AG04449 (cell line): ENCODE results near the gene NTRK3.

ENCODE experiments used
- CTCF ChIA-PET: fragments of 350-600 bp; formaldehyde crosslinking; extraction: SDS; loops from one replicate; lab custom pipeline; 2021; ENCODE audit warnings: antibody characterized with exemption; lab: Yijun Ruan, JAX
- POLR2A ChIA-PET: fragments of 400-600, 350-600 bp; formaldehyde crosslinking; extraction: SDS; loops from one replicate; lab custom pipeline; 2020; ENCODE audit warnings: antibody characterized with exemption, inconsistent platforms; lab: Yijun Ruan, JAX
- DNase-seq: peaks from one replicate; pipeline ENCODE4 v3.0.0-alpha.2; 2010; ENCODE audit warnings: low read depth, low spot score
- H3K4me3 ChIP-seq: 2 replicates; pipeline ENCODE4 v1.5.1; 2011; ENCODE audit warnings: low read depth, mild to moderate bottlenecking, control low read depth, low read length
- CTCF ChIP-seq: IDR thresholded peaks from one replicate; pipeline ENCODE4 v1.5.1; 2011; ENCODE audit warnings: mild to moderate bottlenecking, moderate library complexity, low read length, control low read depth, inconsistent platforms; ENCODE audit not compliant: insufficient read depth; ENCODE audit errors: missing control alignments

Gene NTRK3

GRCh38 chr15:87949575-87950223 is 306.8 kb downstream of the NTRK3 start:
- ChIA-PET POLR2A (no interaction called here), CTCF (no interaction called here)
- no peak for DNase-seq
- no peak overlapping the region for H3K4me3 ChIP-seq
- no peak for TF ChIP-seq CTCF

- no peak for DNase-seq
- no peak for TF ChIP-seq CTCF
- H3K4me3 ChIP-seq: no peak overlapping the region
- CTCF ChIA-PET: no interaction called here
- POLR2A ChIA-PET: no interaction called here
These were observed 307.4 kb downstream of the NTRK3 start for GRCh38 chr15:87949151-87949574.

- CTCF ChIA-PET: no interaction called here
These were observed 309.0 kb downstream of the NTRK3 start for GRCh38 chr15:87947560-87947959.

GRCh38 chr15:87945246-87945645 is 311.3 kb downstream of the NTRK3 start:
- no peak overlapping the region for H3K4me3 ChIP-seq
- ChIA-PET CTCF (no interaction called here), POLR2A (no interaction called here)
- no peak for DNase-seq
- TF ChIP-seq CTCF: no peak

More at GRCh38 chr15:87947560-87947959, 309.0 kb downstream of the NTRK3 start:
- no peak for DNase-seq
- no peak overlapping the region for H3K4me3 ChIP-seq
- POLR2A ChIA-PET: no interaction called here
- no peak for TF ChIP-seq CTCF

GRCh38 chr15:87944691-87945090 is 311.8 kb downstream of the NTRK3 start:
- ChIA-PET POLR2A (no interaction called here), CTCF (interaction anchor here (0.6 kb wide), 1 partner anchor 300 kb away, joined by 3 read pairs; no protein-coding TSS in a partner anchor)
- no peak overlapping the region for H3K4me3 ChIP-seq
- DNase-seq: no peak
- TF ChIP-seq CTCF: no peak

GRCh38 chr15:87944050-87944449 is 312.5 kb downstream of the NTRK3 start:
- no peak for TF ChIP-seq CTCF

More at GRCh38 chr15:87944050-87944449, 312.5 kb downstream of the NTRK3 start:
- POLR2A ChIA-PET: no interaction called here
- DNase-seq: no peak
- no peak overlapping the region for H3K4me3 ChIP-seq
- CTCF ChIA-PET: interaction anchor here (0.6 kb wide), 2 partner anchors 301 to 458 kb away, joined by 3 read pairs; no protein-coding TSS in a partner anchor
